ENCODE results near the gene MLANA.

- TF ChIP-seq CTCF (IDR thresholded peaks at IDR 0.05) (no peak), ZFX (IDR thresholded peaks at IDR 0.05; ENCODE audit: borderline replicate concordance) (no peak)
Observed at GRCh38 chr9:5841771-5842573, 48.7 kb upstream of the MLANA start.
